ENCODE measurements around the gene TEKTIP1. TPM values are rescaled to one million over a fixed set of nuclear protein-coding genes. Genes with fewer than 3 reads are reported as not detected.
A peak's percentile ranks its signal among the peaks of the same experiment; 100 is the strongest.

The TEKTIP1 gene
- total RNA-seq, 1 experiment from 2014 or later: 1.3 TPM

DNA sequence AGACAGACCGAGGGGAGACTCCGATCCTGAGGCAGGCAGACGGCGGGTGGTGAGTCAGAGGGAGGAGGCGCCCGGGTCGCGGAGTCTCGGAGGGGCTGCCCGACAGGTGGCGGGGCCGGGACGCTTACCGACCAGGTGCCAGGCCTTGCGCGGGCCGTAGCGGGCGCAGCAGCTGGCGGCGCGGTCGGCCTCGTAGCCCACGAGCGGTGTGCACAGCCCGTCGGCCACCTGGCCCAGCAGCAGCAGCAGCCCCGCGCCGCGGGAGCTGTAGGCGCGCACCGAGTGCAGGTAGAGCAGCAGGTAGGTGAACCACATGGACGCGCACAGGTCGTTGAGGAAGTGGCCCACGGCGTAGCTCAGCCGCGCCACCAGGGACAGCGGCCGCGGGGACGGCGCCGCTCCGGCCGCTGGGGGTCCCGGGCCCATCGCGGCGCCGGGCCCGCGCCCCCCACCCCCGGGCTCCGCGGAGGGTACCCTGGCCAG is 18.0 kb downstream of the TEKTIP1 start:
- no peak overlapping the region for H2BK12ac ChIP-seq (ENCODE audit: insufficient read length, low read depth, low read length)
- peak overlapping the region; percentile 43 for H3K4me2 ChIP-seq (ENCODE audit: insufficient read depth, insufficient read length, low read length)
- H3K9me3 Mint-ChIP-seq: no peaks in the 10 kb centered on the region
- no peaks in the 10 kb centered on the region for H3K4me1 ChIP-seq (ENCODE audit: insufficient read depth, low read length)
- H3K23ac ChIP-seq (ENCODE audit: insufficient read length, low read depth, low read length): no peak overlapping the region
- H3K4me1 Mint-ChIP-seq: peaks cover 12 to 15% of the 10 kb centered on the region in 2 experiments
- H3K27ac Mint-ChIP-seq: no peak overlapping the region
- no peak overlapping the region for H2BK20ac ChIP-seq (ENCODE audit: low read depth, low read length, poor library complexity, severe bottlenecking)
- H3K9me3 ChIP-seq (ENCODE audit: control insufficient read depth, low read depth, low read length): no peaks in the 10 kb centered on the region
- TF ChIP-seq, protein P1, sequence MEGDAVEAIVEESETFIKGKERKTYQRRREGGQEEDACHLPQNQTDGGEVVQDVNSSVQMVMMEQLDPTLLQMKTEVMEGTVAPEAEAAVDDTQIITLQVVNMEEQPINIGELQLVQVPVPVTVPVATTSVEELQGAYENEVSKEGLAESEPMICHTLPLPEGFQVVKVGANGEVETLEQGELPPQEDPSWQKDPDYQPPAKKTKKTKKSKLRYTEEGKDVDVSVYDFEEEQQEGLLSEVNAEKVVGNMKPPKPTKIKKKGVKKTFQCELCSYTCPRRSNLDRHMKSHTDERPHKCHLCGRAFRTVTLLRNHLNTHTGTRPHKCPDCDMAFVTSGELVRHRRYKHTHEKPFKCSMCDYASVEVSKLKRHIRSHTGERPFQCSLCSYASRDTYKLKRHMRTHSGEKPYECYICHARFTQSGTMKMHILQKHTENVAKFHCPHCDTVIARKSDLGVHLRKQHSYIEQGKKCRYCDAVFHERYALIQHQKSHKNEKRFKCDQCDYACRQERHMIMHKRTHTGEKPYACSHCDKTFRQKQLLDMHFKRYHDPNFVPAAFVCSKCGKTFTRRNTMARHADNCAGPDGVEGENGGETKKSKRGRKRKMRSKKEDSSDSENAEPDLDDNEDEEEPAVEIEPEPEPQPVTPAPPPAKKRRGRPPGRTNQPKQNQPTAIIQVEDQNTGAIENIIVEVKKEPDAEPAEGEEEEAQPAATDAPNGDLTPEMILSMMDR (conservative IDR thresholded peaks at IDR 0.05): no peak
- H4K91ac ChIP-seq (ENCODE audit: insufficient read length, low read depth, low read length): no peak overlapping the region
- H2BK120ac ChIP-seq (ENCODE audit: low read depth, low read length, poor library complexity, severe bottlenecking): no peak overlapping the region
- H3K4ac ChIP-seq (ENCODE audit: low read depth, low read length): no peak overlapping the region
- no peaks in the 10 kb centered on the region for H3K79me1 ChIP-seq (ENCODE audit: insufficient read depth, low read depth, low read length, poor library complexity, severe bottlenecking)
- H3K36me3 Mint-ChIP-seq (ENCODE audit: insufficient read depth in 1 of 3, low read depth in 3 of 3): 0 out of 7 replicates have a peak, but pooled peaks cover 0 to 5% (median 0%) of the 10 kb centered on the region in 3 experiments
- no peak overlapping the region for H4K5ac ChIP-seq (ENCODE audit: insufficient read length, low read depth, low read length)
- peak overlapping the region; percentile 86 to 97 for H3K4me3 Mint-ChIP-seq
- H2BK15ac ChIP-seq (ENCODE audit: low read depth, low read length): no peak overlapping the region
- no peak overlapping the region for H3T11ph ChIP-seq (ENCODE audit: low read length)
- H4K8ac ChIP-seq (replicated peaks; ENCODE audit: insufficient read length, low read depth, low read length): no peak overlapping the region
- H2AFZ ChIP-seq (ENCODE audit: low read length): no peak overlapping the region
- H3K79me2 ChIP-seq (ENCODE audit: insufficient read depth, low read length): no peaks in the 10 kb centered on the region
- no peak overlapping the region for H2AK5ac ChIP-seq (ENCODE audit: insufficient read length, low read length)
- WGBS (ENCODE audit: extremely low coverage, insufficient read length, low lambda C conversion rate): no CpG with 5 or more reads among the region's 60 CpGs
- H3K27me3 ChIP-seq (ENCODE audit: insufficient read depth, low read length): no peaks in the 10 kb centered on the region; the same call in 1 of the 2 replicates
- no peak overlapping the region for H3K56ac ChIP-seq (ENCODE audit: insufficient read length, low read depth, low read length)
- peak; percentile 33 for DNase-seq
- H3K9ac ChIP-seq (ENCODE audit: extremely low read depth, insufficient read length, low read length): no peak overlapping the region
- H3K27ac ChIP-seq (ENCODE audit: insufficient read length, low read depth, low read length): no peak overlapping the region
- H3K27me3 Mint-ChIP-seq (ENCODE audit: low read depth): peaks cover 39% of the 10 kb centered on the region
- H3K14ac ChIP-seq (ENCODE audit: insufficient read depth, low read length): no peak overlapping the region
- peaks cover 3% of the 10 kb centered on the region for H4K20me1 ChIP-seq (ENCODE audit: control insufficient read depth, insufficient read depth, insufficient read length)
- H3K23me2 ChIP-seq (ENCODE audit: insufficient read length, low read depth, low read length, poor library complexity, severe bottlenecking): peaks cover 8% of the 10 kb centered on the region
- H3K18ac ChIP-seq (ENCODE audit: insufficient read length, low read depth, low read length): no peak overlapping the region
- no peak overlapping the region for H2BK5ac ChIP-seq (ENCODE audit: insufficient read length, low read length)
